Measurements from ENCODE around the gene ZXDC. TPM values are rescaled to one million over a fixed set of nuclear protein-coding genes. Genes with fewer than 3 reads are reported as not detected.

Gene ZXDC
- total RNA-seq, 1 donor from 2014 or later, result 45.4 TPM

DNA sequence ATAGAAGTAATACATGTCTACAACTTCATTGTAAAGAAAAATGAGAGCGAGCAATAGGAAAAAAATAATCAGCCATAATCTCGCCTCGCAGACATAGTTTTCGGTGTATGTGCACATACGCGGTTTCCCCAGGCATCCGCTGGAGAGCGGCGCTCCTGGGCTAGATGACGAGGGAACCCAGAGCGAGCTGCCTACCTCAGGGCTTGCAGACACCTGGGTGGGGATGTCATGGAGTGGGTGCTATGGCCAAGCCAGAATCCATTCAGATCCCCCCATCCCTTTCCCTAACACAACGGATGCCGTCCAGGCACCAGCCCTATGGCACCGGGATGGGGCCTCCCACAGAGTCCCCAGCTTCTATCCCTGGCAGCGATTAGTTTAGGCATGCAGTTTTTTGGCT, 85.5 kb downstream of the ZXDC start:
- ATAC-seq (ENCODE audit: low read depth), result no peak
- POLR2A ChIA-PET, result no interaction called here
- H3K36me3 Mint-ChIP-seq (ENCODE audit: low read depth), result no peaks in the 10 kb centered on the region
- CTCF ChIA-PET, result interaction anchor here (1.3 kb wide), 1 partner anchor 39 kb away, joined by 3 read pairs; no protein-coding TSS in a partner anchor
- H3K4me1 Mint-ChIP-seq, result peaks cover 15% of the 10 kb centered on the region
- H3K4me3 Mint-ChIP-seq, result no peak overlapping the region
- no peaks in the 10 kb centered on the region for H3K9me3 Mint-ChIP-seq
- no peak for DNase-seq
- no peak for TF ChIP-seq CTCF (IDR thresholded peaks at IDR 0.05)
- intact Hi-C loops (cut with micrococcal nuclease), result no loop called here
- no peak overlapping the region for H3K27ac Mint-ChIP-seq
- peaks cover 48% of the 10 kb centered on the region for H3K27me3 Mint-ChIP-seq

- H3K4me1 Mint-ChIP-seq, result peaks cover 15% of the 10 kb centered on the region
- peak overlapping the region; percentile 53 for H3K4me3 Mint-ChIP-seq
- no peak overlapping the region for H3K27ac Mint-ChIP-seq
Observed at GRCh38 chr3:126389794-126390146, 85.9 kb downstream of the ZXDC start.

DNA sequence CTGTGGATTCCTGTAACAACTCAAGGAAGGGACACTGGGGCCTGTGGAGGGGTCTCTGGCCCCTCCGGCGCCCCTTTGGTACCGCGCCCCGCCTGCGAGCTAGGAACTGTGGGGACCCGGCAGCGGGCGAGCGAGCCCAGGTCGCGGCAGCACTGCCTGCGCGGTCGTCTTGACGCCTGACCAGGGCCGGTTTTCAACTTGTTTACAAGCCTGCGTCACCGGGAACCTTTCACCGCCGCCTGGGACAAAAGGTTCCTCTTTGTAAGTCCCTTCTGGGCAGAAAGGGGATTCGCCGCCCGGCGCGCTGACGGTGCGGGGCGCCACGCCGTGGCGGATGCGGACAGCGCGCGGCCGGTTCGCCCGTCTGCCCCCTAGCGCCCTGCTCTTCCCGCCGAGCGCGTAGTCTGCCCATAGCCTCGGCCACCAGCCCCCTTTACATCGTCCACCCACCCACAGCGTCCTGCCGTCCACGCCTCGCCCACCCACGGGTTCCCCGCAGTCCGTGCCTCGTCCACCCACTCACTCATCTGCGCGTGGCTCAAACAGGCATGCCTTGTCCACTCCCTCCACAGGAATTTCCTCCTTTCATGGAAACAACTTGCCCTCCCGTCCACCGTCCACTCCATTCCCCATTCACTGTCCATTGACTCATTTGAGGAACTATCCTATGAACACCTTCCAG, 86.4 kb downstream of the ZXDC start:
- CTCF ChIA-PET, result interaction anchor here (1.3 kb wide), 1 partner anchor 38 kb away, joined by 3 read pairs; no protein-coding TSS in a partner anchor
- POLR2A ChIA-PET, result no interaction called here
- H3K4me3 Mint-ChIP-seq, result peak overlapping the region; percentile 53
- peak; percentile 95 for ATAC-seq (ENCODE audit: low read depth)
- no peak for TF ChIP-seq CTCF (IDR thresholded peaks at IDR 0.05)
- no peak overlapping the region for H3K27ac Mint-ChIP-seq
- DNase-seq, result peak; percentile 50
- H3K27me3 Mint-ChIP-seq, result peaks cover 46% of the 10 kb centered on the region
- no peaks in the 10 kb centered on the region for H3K36me3 Mint-ChIP-seq (ENCODE audit: low read depth)
- H3K9me3 Mint-ChIP-seq, result no peaks in the 10 kb centered on the region
- peaks cover 15% of the 10 kb centered on the region for H3K4me1 Mint-ChIP-seq
- intact Hi-C loops (cut with micrococcal nuclease), result loop anchor here (1.0 to 5.0 kb wide), 4 partner anchors 32 to 622 kb away; partner anchors contain the start of gene KLF15

More at GRCh38 chr3:126389794-126390146, 85.9 kb downstream of the ZXDC start:
- no peaks in the 10 kb centered on the region for H3K9me3 Mint-ChIP-seq
- intact Hi-C loops (cut with micrococcal nuclease), result loop anchor here (1.0 to 5.0 kb wide), 4 partner anchors 32 to 622 kb away; partner anchors contain the start of gene KLF15
- ATAC-seq (ENCODE audit: low read depth) (no peak), DNase-seq (no peak)
- TF ChIP-seq CTCF (IDR thresholded peaks at IDR 0.05), result no peak
- ChIA-PET POLR2A (no interaction called here), CTCF (interaction anchor here (1.3 kb wide), 1 partner anchor 39 kb away, joined by 3 read pairs; no protein-coding TSS in a partner anchor)
- no peaks in the 10 kb centered on the region for H3K36me3 Mint-ChIP-seq (ENCODE audit: low read depth)
- H3K27me3 Mint-ChIP-seq, result peaks cover 46% of the 10 kb centered on the region

Other genes with a start within 250 kb of the ZXDC start
- gene KLF15, start 118.5 kb downstream of the ZXDC start, total RNA-seq, result 0.31 and 0.39 TPM in 2 replicates
- not detected in 2 replicates for gene CFAP100, start 81.0 kb downstream of the ZXDC start, total RNA-seq
- not detected in 2 replicates for gene UROC1, start 41.9 kb upstream of the ZXDC start, total RNA-seq
- not detected in 2 replicates for gene CHST13, start 48.3 kb upstream of the ZXDC start, total RNA-seq
- not detected in 2 replicates for gene C3orf22, start 83.0 kb upstream of the ZXDC start, total RNA-seq
- 0.51 and 0.76 TPM in 2 replicates for gene TXNRD3, start 179.2 kb upstream of the ZXDC start, total RNA-seq
- gene CHCHD6, start 228.3 kb upstream of the ZXDC start, total RNA-seq, result 7.5 and 10.0 TPM in 2 replicates

Data from activated B cell treated with CpG ODN at 0.5 μM for 24 hours (primary cell).